ENCODE measurements around the gene FAM9B.

The FAM9B gene

DNA sequence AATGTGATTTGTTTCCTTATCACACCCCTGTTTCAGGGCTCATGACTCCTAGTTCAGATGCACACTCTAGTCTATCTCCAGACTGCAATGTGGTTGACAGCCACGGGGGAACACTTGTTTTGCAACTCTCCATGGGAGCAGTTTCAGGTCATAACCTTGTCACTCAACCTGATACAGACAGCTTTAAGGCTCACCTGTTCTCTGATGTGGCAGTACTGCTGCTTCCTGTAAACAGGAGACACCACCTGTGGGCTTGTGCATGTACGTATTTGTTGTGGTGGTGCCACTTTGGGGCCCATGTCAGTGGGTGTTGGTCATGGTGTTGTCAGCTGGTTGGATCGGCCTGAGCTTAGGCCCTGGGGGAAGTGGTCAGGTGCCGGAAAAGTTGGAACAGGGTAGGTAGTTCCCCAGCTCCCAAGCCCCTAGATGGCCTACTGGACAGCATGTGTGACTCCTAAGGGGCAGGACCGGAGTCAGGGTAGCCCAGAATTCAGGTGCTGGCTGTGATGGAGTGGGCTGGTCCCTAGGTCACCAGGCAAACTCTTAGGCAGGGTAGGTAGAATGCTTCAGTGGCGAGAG, 46.2 kb downstream of the FAM9B start:
- H3K4me1 ChIP-seq (ENCODE audit: low read length), result no peaks in the 10 kb centered on the region
- H2AFZ ChIP-seq (ENCODE audit: low read depth, low read length), result no peak overlapping the region
- H3K27ac ChIP-seq (ENCODE audit: low read length), result no peak overlapping the region

DNA sequence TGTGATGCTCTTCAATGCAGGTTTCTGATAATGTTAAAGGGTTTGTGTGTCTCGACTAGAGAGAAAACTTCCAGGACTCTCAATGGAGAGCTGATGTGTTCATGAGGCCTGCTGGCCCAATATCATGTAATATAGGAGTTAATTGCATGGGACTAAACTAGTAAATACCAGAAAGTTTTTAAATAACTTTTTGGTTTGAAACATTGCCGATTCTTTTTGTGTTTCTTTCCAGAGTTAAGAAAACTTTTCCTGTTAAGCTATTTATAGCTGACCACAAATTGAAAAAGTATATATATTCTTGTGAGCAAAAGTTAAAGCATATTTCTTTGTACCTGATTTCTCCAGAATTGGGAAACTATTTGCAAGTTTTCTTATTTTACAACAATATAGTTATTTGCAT, 49.7 kb downstream of the FAM9B start:
- Histone ChIP-seq H3K27ac (ENCODE audit: low read length) (no peak overlapping the region), H3K9me3 (ENCODE audit: insufficient read depth, low read length) (no peaks in the 10 kb centered on the region), H3K4me2 (ENCODE audit: low read length) (no peak overlapping the region), H3K4me1 (ENCODE audit: low read length) (no peaks in the 10 kb centered on the region), H3K27me3 (ENCODE audit: low read depth, low read length) (no peaks in the 10 kb centered on the region), H3K9ac (ENCODE audit: low read length) (no peak overlapping the region), H3K36me3 (replicated peaks; ENCODE audit: low read depth, low read length) (no peaks in the 10 kb centered on the region), H2AFZ (ENCODE audit: low read depth, low read length) (no peak overlapping the region), H4K20me1 (ENCODE audit: insufficient read depth, low read length) (no peaks in the 10 kb centered on the region), H3K4me3 (ENCODE audit: low read length) (no peak overlapping the region), H3K79me2 (ENCODE audit: low read length) (no peaks in the 10 kb centered on the region)
- TF ChIP-seq EZH2phosphoT487 (IDR thresholded peaks at IDR 0.05; ENCODE audit: low read depth), result no peak
- TF ChIP-seq, protein P1, sequence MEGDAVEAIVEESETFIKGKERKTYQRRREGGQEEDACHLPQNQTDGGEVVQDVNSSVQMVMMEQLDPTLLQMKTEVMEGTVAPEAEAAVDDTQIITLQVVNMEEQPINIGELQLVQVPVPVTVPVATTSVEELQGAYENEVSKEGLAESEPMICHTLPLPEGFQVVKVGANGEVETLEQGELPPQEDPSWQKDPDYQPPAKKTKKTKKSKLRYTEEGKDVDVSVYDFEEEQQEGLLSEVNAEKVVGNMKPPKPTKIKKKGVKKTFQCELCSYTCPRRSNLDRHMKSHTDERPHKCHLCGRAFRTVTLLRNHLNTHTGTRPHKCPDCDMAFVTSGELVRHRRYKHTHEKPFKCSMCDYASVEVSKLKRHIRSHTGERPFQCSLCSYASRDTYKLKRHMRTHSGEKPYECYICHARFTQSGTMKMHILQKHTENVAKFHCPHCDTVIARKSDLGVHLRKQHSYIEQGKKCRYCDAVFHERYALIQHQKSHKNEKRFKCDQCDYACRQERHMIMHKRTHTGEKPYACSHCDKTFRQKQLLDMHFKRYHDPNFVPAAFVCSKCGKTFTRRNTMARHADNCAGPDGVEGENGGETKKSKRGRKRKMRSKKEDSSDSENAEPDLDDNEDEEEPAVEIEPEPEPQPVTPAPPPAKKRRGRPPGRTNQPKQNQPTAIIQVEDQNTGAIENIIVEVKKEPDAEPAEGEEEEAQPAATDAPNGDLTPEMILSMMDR (IDR thresholded peaks at IDR 0.05; ENCODE audit: low read depth, low read length), result no peak

More for the DNA sequence above, 46.2 kb downstream of the FAM9B start:
- TF ChIP-seq EZH2phosphoT487 (IDR thresholded peaks at IDR 0.05; ENCODE audit: low read depth), result no peak
- TF ChIP-seq, protein P1 (IDR thresholded peaks at IDR 0.05; ENCODE audit: low read depth, low read length), result no peak
- Histone ChIP-seq H3K4me2 (ENCODE audit: low read length) (no peak overlapping the region), H3K79me2 (ENCODE audit: low read length) (no peaks in the 10 kb centered on the region), H3K27me3 (ENCODE audit: low read depth, low read length) (no peaks in the 10 kb centered on the region; the same call in 1 of the 2 replicates), H3K9ac (ENCODE audit: low read length) (no peak overlapping the region), H3K36me3 (replicated peaks; ENCODE audit: low read depth, low read length) (no peaks in the 10 kb centered on the region), H4K20me1 (ENCODE audit: insufficient read depth, low read length) (no peaks in the 10 kb centered on the region), H3K4me3 (ENCODE audit: low read length) (no peak overlapping the region), H3K9me3 (ENCODE audit: insufficient read depth, low read length) (no peaks in the 10 kb centered on the region)

DNA sequence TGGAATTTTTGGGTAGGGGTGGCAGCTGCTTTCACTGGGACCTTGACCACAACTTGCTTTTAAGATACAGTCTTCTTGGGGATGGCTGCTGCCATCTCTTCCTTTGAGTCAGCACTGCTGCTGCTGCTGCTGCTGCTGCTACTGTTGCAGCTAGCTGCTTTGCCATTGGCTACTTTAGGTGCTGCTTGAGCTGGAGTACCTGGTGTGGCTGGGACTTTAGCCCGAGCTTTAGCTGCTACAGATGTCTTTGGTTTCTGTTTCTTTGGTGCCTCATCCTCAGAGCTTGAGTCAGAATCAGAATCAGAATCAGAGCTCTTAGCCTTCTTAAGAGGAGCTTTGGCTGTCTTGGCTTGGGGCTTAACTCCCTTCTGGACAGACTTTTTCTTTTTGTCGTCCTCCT, 52.2 kb downstream of the FAM9B start:
- H3K79me2 ChIP-seq (ENCODE audit: low read length), result no peaks in the 10 kb centered on the region
- no peaks in the 10 kb centered on the region for H3K27me3 ChIP-seq (ENCODE audit: low read depth, low read length)
- H3K36me3 ChIP-seq (replicated peaks; ENCODE audit: low read depth, low read length), result no peaks in the 10 kb centered on the region
- no peaks in the 10 kb centered on the region for H3K4me1 ChIP-seq (ENCODE audit: low read length)
- H3K27ac ChIP-seq (ENCODE audit: low read length), result no peak overlapping the region
- H4K20me1 ChIP-seq (ENCODE audit: insufficient read depth, low read length), result no peaks in the 10 kb centered on the region
- H3K4me2 ChIP-seq (ENCODE audit: low read length), result no peak overlapping the region
- H3K4me3 ChIP-seq (ENCODE audit: low read length), result no peak overlapping the region
- no peak overlapping the region for H2AFZ ChIP-seq (ENCODE audit: low read depth, low read length)
- H3K9me3 ChIP-seq (ENCODE audit: insufficient read depth, low read length), result no peaks in the 10 kb centered on the region
- TF ChIP-seq, protein P1 (IDR thresholded peaks at IDR 0.05; ENCODE audit: low read depth, low read length), result no peak
- no peak for TF ChIP-seq EZH2phosphoT487 (IDR thresholded peaks at IDR 0.05; ENCODE audit: low read depth)
- no peak overlapping the region for H3K9ac ChIP-seq (ENCODE audit: low read length)

DNA sequence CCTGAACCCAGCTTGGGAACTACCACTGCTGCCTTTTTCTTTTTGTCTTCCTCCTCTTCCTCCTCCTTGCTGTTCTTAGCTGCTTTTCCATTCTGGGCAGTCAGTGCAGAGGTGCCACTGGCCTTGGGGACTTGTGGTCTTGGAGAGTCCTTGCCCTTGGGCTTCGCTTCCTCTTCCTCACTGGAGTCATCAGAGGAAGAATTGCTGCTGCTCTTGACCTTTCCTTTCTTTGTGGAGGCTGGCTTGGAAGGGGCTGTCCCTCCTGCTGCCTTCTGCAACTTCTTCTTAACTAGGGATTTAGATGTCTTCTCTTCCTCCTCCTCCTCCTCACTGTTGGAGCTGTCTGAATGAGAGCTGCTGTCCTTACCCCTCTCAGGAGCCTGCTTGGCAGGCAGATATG, 53.2 kb downstream of the FAM9B start:
- Histone ChIP-seq H3K79me2 (ENCODE audit: low read length) (no peaks in the 10 kb centered on the region), H3K27ac (ENCODE audit: low read length) (no peak overlapping the region), H4K20me1 (ENCODE audit: insufficient read depth, low read length) (no peaks in the 10 kb centered on the region), H3K4me1 (ENCODE audit: low read length) (no peaks in the 10 kb centered on the region), H3K27me3 (ENCODE audit: low read depth, low read length) (no peaks in the 10 kb centered on the region), H3K9ac (ENCODE audit: low read length) (no peak overlapping the region), H3K4me3 (ENCODE audit: low read length) (no peak overlapping the region), H3K9me3 (ENCODE audit: insufficient read depth, low read length) (no peaks in the 10 kb centered on the region), H3K4me2 (ENCODE audit: low read length) (no peak overlapping the region), H3K36me3 (replicated peaks; ENCODE audit: low read depth, low read length) (no peaks in the 10 kb centered on the region), H2AFZ (ENCODE audit: low read depth, low read length) (no peak overlapping the region)
- no peak for TF ChIP-seq EZH2phosphoT487 (IDR thresholded peaks at IDR 0.05; ENCODE audit: low read depth)
- TF ChIP-seq, protein P1 (IDR thresholded peaks at IDR 0.05; ENCODE audit: low read depth, low read length), result no peak
